ENCODE results near the gene KLHL30. TPM values are rescaled to one million over a fixed set of nuclear protein-coding genes. Genes with fewer than 3 reads are reported as not detected.

KLHL30 gene
- total RNA-seq, 1 donor from 2014 or later, result under 0.01 TPM

- DNase-seq (ENCODE audit: low spot score in 2 of 2) (no peak), FAIRE-seq (no peak)
These were observed 20.6 kb downstream of the KLHL30 start for GRCh38 chr2:238159071-238159539.

- FAIRE-seq, result no peak
- no peak for DNase-seq (ENCODE audit: low spot score in 2 of 2)
These were observed 21.3 kb downstream of the KLHL30 start for GRCh38 chr2:238159661-238160205.

GRCh38 chr2:238160206-238161129 is 22.0 kb downstream of the KLHL30 start:
- DNase-seq (ENCODE audit: low spot score in 2 of 2) (peak in 1 of 2 donors; percentile 70), FAIRE-seq (no peak)

- DNase-seq (ENCODE audit: low spot score in 2 of 2) (no peak), FAIRE-seq (no peak)
These were observed 23.0 kb downstream of the KLHL30 start for GRCh38 chr2:238161291-238162051.

- peak in 1 of 2 donors; percentile 10 for DNase-seq (ENCODE audit: low spot score in 2 of 2)
- FAIRE-seq, result no peak
These were observed 23.9 kb downstream of the KLHL30 start for GRCh38 chr2:238162251-238162845.

- FAIRE-seq, result no peak
These were observed 24.5 kb downstream of the KLHL30 start for GRCh38 chr2:238162846-238163441.

GRCh38 chr2:238163481-238164198 is 25.2 kb downstream of the KLHL30 start:
- FAIRE-seq (no peak), DNase-seq (ENCODE audit: low spot score in 2 of 2) (peak; percentile 37 to 62)

More at GRCh38 chr2:238162846-238163441, 24.5 kb downstream of the KLHL30 start:
- DNase-seq (ENCODE audit: low spot score in 2 of 2), result peak in 1 of 2 donors; percentile 22

GRCh38 chr2:238164906-238165287 is 26.4 kb downstream of the KLHL30 start:
- DNase-seq (ENCODE audit: low spot score in 2 of 2) (no peak), FAIRE-seq (no peak)

GRCh38 chr2:238165288-238165921 is 26.9 kb downstream of the KLHL30 start:
- FAIRE-seq, result no peak

GRCh38 chr2:238166391-238167343 is 28.2 kb downstream of the KLHL30 start:
- DNase-seq (ENCODE audit: low spot score in 2 of 2) (no peak), FAIRE-seq (no peak)

More at GRCh38 chr2:238165288-238165921, 26.9 kb downstream of the KLHL30 start:
- DNase-seq (ENCODE audit: low spot score in 2 of 2), result peak in 1 of 2 donors; percentile 11

GRCh38 chr2:238167344-238167715 is 28.9 kb downstream of the KLHL30 start:
- DNase-seq (ENCODE audit: low spot score in 2 of 2) (no peak), FAIRE-seq (no peak)

- FAIRE-seq (no peak), DNase-seq (ENCODE audit: low spot score in 2 of 2) (no peak)
These were observed 29.3 kb downstream of the KLHL30 start for GRCh38 chr2:238167761-238168160.

- DNase-seq (ENCODE audit: low spot score in 2 of 2) (no peak), FAIRE-seq (no peak)
These were observed 30.0 kb downstream of the KLHL30 start for GRCh38 chr2:238168196-238169047.

- FAIRE-seq (no peak), DNase-seq (ENCODE audit: low spot score in 2 of 2) (peak in 1 of 2 donors; percentile 21)
These were observed 30.7 kb downstream of the KLHL30 start for GRCh38 chr2:238169048-238169707.

GRCh38 chr2:238169708-238170251 is 31.3 kb downstream of the KLHL30 start:
- FAIRE-seq (no peak), DNase-seq (ENCODE audit: low spot score in 2 of 2) (peak in 1 of 2 donors; percentile 29)

All from frontal cortex (tissue), 4 donors.